B cell (primary cell): Measurements from ENCODE around the gene ACTN1. TPM values are rescaled to one million over a fixed set of nuclear protein-coding genes. Genes with fewer than 3 reads are reported as not detected.

ENCODE experiments used
- ATAC-seq: fragments of 200-7000 bp; cut with Tn5 transposase; one replicate; pipeline ENCODE4 v1.10.0; 2021; ENCODE audit warnings: low read depth, mild to moderate bottlenecking, moderate number of reproducible peaks, moderate library complexity
- CTCF ChIA-PET: fragments of 350-600 bp; sonication (Branson Sonifier 250); formaldehyde crosslinking; loops from one replicate; lab custom pipeline; 2021; ENCODE audit warnings: antibody characterized with exemption, inconsistent platforms; lab: Charles Lee
- POLR2A ChIA-PET: fragments of 350-600 bp; sonication (Branson Sonifier 250); formaldehyde crosslinking; loops from one replicate; lab custom pipeline; 2021; ENCODE audit warnings: antibody characterized with exemption; lab: Charles Lee
- DNase-seq: peaks from one replicate; pipeline ENCODE4 v3.0.0; 2013
- H2AFZ ChIP-seq: 2 replicates; pipeline ENCODE4 v1.6.1; 2012; ENCODE audit warnings: mild to moderate bottlenecking, low read depth, low read length; ENCODE audit not compliant: insufficient read depth, poor library complexity, severe bottlenecking
- H3K27ac ChIP-seq, 2 donors: 1 replicate in 1 of 2; 2 replicates in 1 of 2; pipeline ENCODE4 v1.5.1; 2012 to 2013; ENCODE audit warnings: low read length in 2 of 2, mild to moderate bottlenecking in 2 of 2, moderate library complexity in 1 of 2
- H3K27me3 ChIP-seq, 4 experiments: fragments of 200-600 bp in 1 of 4; sonication (generic) in 1 of 4; replicated peaks in 1 of 4; 1 replicate in 2 of 4; 2 replicates in 2 of 4; pipeline versions ENCODE4 v1.6.1 to v1.7.0; 2013 to 2016; ENCODE audit warnings: low read length in 3 of 4, mild to moderate bottlenecking in 2 of 4, mixed read lengths in 1 of 4, moderate library complexity in 1 of 4; ENCODE audit not compliant: insufficient read depth in 4 of 4, control insufficient read depth in 3 of 4; ENCODE audit errors: control extremely low read depth in 1 of 4
- H3K36me3 ChIP-seq, 2 experiments: replicated peaks in 1 of 2; 1 replicate in 1 of 2; 2 replicates in 1 of 2; pipeline versions ENCODE4 v1.6.1 to v1.7.1; 2013; ENCODE audit warnings: low read length in 1 of 2; ENCODE audit not compliant: insufficient read depth in 2 of 2, control insufficient read depth in 1 of 2; ENCODE audit errors: control extremely low read depth in 1 of 2, extremely low read depth in 1 of 2
- H3K4me1 ChIP-seq, 2 donors: fragments of 200-600 bp in 1 of 2; sonication (generic) in 1 of 2; 1 replicate in 1 of 2; 2 replicates in 1 of 2; pipeline versions ENCODE4 v1.5.1 to v1.6.1; 2013 to 2017; ENCODE audit warnings: low read length in 2 of 2; ENCODE audit not compliant: control insufficient read depth in 2 of 2, insufficient read depth in 2 of 2
- H3K4me2 ChIP-seq: replicated peaks from 2 replicates; pipeline ENCODE3; 2012; ENCODE audit warnings: mild to moderate bottlenecking, low read depth, low read length; ENCODE audit not compliant: poor library complexity, severe bottlenecking
- H3K4me3 ChIP-seq, 5 experiments: fragments of 200-600 bp in 1 of 5; sonication (generic) in 1 of 5; 1 replicate in 3 of 5; 2 replicates in 2 of 5; pipeline versions ENCODE4 v1.5.1 to v1.7.0; 2011 to 2016; ENCODE audit warnings: low read length in 4 of 5, mild to moderate bottlenecking in 4 of 5, low read depth in 2 of 5, control low read depth in 1 of 5, moderate library complexity in 1 of 5; ENCODE audit not compliant: insufficient read depth in 1 of 5; ENCODE audit errors: control extremely low read depth in 1 of 5, extremely low read depth in 1 of 5
- H3K79me2 ChIP-seq: fragments of 200-600 bp; sonication (generic); one replicate; pipeline ENCODE4 v1.6.0; 2016; ENCODE audit warnings: low read length; ENCODE audit not compliant: control insufficient read depth, insufficient read depth
- H3K9ac ChIP-seq: fragments of 200-600 bp; sonication (generic); 2 replicates; pipeline ENCODE4 v1.6.1; 2017; ENCODE audit warnings: mild to moderate bottlenecking, low read length, moderate library complexity
- H3K9me3 ChIP-seq, 3 donors: one replicate each; pipeline versions ENCODE4 v1.6.1 to v1.7.1; 2013; ENCODE audit warnings: low read length in 2 of 3; ENCODE audit not compliant: control insufficient read depth in 2 of 3, insufficient read depth in 1 of 3; ENCODE audit errors: control extremely low read depth in 1 of 3
- H4K20me1 ChIP-seq: 2 replicates; pipeline ENCODE4 v1.6.0; 2012; ENCODE audit warnings: mild to moderate bottlenecking, low read length; ENCODE audit not compliant: insufficient read depth, control insufficient read depth, poor library complexity, severe bottlenecking
- H3K27ac Mint-ChIP-seq: one replicate; pipeline ENCODE4 v1.8.0; 2021; ENCODE audit warnings: mixed read lengths
- H3K27me3 Mint-ChIP-seq: one replicate; pipeline ENCODE4 v1.8.0; 2021; ENCODE audit warnings: mixed read lengths
- H3K4me1 Mint-ChIP-seq: one replicate; pipeline ENCODE4 v1.8.0; 2021; ENCODE audit warnings: mixed read lengths
- H3K4me3 Mint-ChIP-seq: one replicate; pipeline ENCODE4 v1.8.0; 2021; ENCODE audit warnings: mixed read lengths
- H3K9me3 Mint-ChIP-seq: one replicate; pipeline ENCODE4 v1.8.0; 2022; ENCODE audit warnings: mixed read lengths; ENCODE audit not compliant: insufficient read depth
- EZH2 ChIP-seq: IDR thresholded peaks from 2 replicates; pipeline ENCODE4 v1.6.1; 2012; ENCODE audit warnings: borderline replicate concordance, low read depth, mild to moderate bottlenecking, moderate library complexity, low read length; ENCODE audit not compliant: insufficient read depth, poor library complexity, severe bottlenecking
- WGBS: methylation state at CpG from one replicate; pipeline ENCODE4 v1.1.5; 2013; ENCODE audit warnings: missing lambda C conversion rate; ENCODE audit not compliant: insufficient coverage; 5-methylcytosine and 5-hydroxymethylcytosine counted together
- intact Hi-C: fragments of 100-400 bp; cut with micrococcal nuclease; formaldehyde crosslinking; loops from one replicate; pipeline ENCODE4 v1.10.0; 2022
- polyA plus RNA-seq: library from polyadenylated mRNA; depleted of rRNA; stranded (reverse); fragments of >200 nt; gene quantifications from 2 replicates; pipeline ENCODE4 v1.2.3, GENCODE V29; 2012
- total RNA-seq, 2 donors: library from RNA; stranded (reverse); fragments of 120-200 nt in 1 of 2; gene quantifications; 1 replicate in 1 of 2; 2 replicates in 1 of 2; pipeline versions ENCODE4 v1.2.3 to v1.2.4, GENCODE V29; 2013 to 2022
- TF ChIP-seq, protein P1 (sequence below): fragments of 200-600 bp; IDR thresholded peaks from one replicate; pipeline ENCODE4 v1.8.0; 2022; ENCODE audit warnings: antibody characterized with exemption, mild to moderate bottlenecking

Gene ACTN1
- total and polyA plus RNA-seq, 2 donors (not counting 1 experiment from before 2014, with no cell fraction given): 0.74 to 0.89 TPM

GRCh38 chr14:68970736-68971135 is 8.4 kb downstream of the ACTN1 start:
- no peak for ATAC-seq
- no peak overlapping the region for H3K27ac ChIP-seq

GRCh38 chr14:68970038-68970612 is 9.0 kb downstream of the ACTN1 start:
- no peak overlapping the region for H3K4me2 ChIP-seq
- Mint-ChIP-seq H3K4me1 (no peaks in the 10 kb centered on the region), H3K27ac (no peak overlapping the region), H3K4me3 (no peak overlapping the region), H3K27me3 (peaks cover 3% of the 10 kb centered on the region), H3K9me3 (no peaks in the 10 kb centered on the region)
- peaks cover 0 to 17% (median 3%) of the 10 kb centered on the region in 3 donors for H3K9me3 ChIP-seq
- H3K36me3 ChIP-seq: no peaks in the 10 kb centered on the region
- no peaks in the 10 kb centered on the region for H3K79me2 ChIP-seq
- peaks cover 0 to 2% (median 0%) of the 10 kb centered on the region in 4 experiments for H3K27me3 ChIP-seq
- H2AFZ ChIP-seq: peak overlapping the region; percentile 68
- CTCF ChIA-PET: no interaction called here
- H4K20me1 ChIP-seq: no peaks in the 10 kb centered on the region
- no peaks in the 10 kb centered on the region for H3K4me1 ChIP-seq
- TF ChIP-seq, protein P1, sequence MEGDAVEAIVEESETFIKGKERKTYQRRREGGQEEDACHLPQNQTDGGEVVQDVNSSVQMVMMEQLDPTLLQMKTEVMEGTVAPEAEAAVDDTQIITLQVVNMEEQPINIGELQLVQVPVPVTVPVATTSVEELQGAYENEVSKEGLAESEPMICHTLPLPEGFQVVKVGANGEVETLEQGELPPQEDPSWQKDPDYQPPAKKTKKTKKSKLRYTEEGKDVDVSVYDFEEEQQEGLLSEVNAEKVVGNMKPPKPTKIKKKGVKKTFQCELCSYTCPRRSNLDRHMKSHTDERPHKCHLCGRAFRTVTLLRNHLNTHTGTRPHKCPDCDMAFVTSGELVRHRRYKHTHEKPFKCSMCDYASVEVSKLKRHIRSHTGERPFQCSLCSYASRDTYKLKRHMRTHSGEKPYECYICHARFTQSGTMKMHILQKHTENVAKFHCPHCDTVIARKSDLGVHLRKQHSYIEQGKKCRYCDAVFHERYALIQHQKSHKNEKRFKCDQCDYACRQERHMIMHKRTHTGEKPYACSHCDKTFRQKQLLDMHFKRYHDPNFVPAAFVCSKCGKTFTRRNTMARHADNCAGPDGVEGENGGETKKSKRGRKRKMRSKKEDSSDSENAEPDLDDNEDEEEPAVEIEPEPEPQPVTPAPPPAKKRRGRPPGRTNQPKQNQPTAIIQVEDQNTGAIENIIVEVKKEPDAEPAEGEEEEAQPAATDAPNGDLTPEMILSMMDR: no peak
- TF ChIP-seq EZH2: no peak
- H3K4me3 ChIP-seq: no peak overlapping the region
- POLR2A ChIA-PET: no interaction called here
- 16% methylated on average over 7 of the region's 8 CpGs for WGBS
- H3K27ac ChIP-seq: no peak overlapping the region
- DNase-seq (no peak), ATAC-seq (no peak)
- intact Hi-C loops: no loop called here
- H3K9ac ChIP-seq: no peak overlapping the region

More at GRCh38 chr14:68970736-68971135, 8.4 kb downstream of the ACTN1 start:
- H3K9me3 Mint-ChIP-seq: no peaks in the 10 kb centered on the region
- H3K27me3 Mint-ChIP-seq: peaks cover 5% of the 10 kb centered on the region
- H3K27ac Mint-ChIP-seq: no peak overlapping the region
- H3K27me3 ChIP-seq: peaks cover 0 to 7% (median 0%) of the 10 kb centered on the region in 4 experiments
- no peaks in the 10 kb centered on the region for H3K79me2 ChIP-seq
- no peaks in the 10 kb centered on the region for H3K36me3 ChIP-seq
- ChIA-PET CTCF (no interaction called here), POLR2A (no interaction called here)
- no peak for DNase-seq
- H2AFZ ChIP-seq: peak overlapping the region; percentile 68
- peaks cover 0 to 17% (median 3%) of the 10 kb centered on the region in 3 donors for H3K9me3 ChIP-seq
- intact Hi-C loops: no loop called here
- no peak overlapping the region for H3K9ac ChIP-seq
- H3K4me3 Mint-ChIP-seq: no peak overlapping the region
- TF ChIP-seq, protein P1: no peak
- TF ChIP-seq EZH2: no peak
- H3K4me1 ChIP-seq: no peaks in the 10 kb centered on the region
- no peaks in the 10 kb centered on the region for H4K20me1 ChIP-seq
- H3K4me1 Mint-ChIP-seq: no peaks in the 10 kb centered on the region
- H3K4me3 ChIP-seq: no peak overlapping the region
- no peak overlapping the region for H3K4me2 ChIP-seq
- 90% methylated on average over 2 of the region's 5 CpGs for WGBS
